ENCODE data around the gene DPP7. TPM values are rescaled to one million over a fixed set of nuclear protein-coding genes. Genes with fewer than 3 reads are reported as not detected.

Gene DPP7
- total and polyA plus RNA-seq, 2 experiments from 2014 or later: 19.7 to 26.8 TPM

- no peak overlapping the region for H2AFZ ChIP-seq
- no peak overlapping the region for H3K27ac ChIP-seq (ENCODE audit: low read depth)
- H4K20me1 ChIP-seq (replicated peaks; ENCODE audit: insufficient read depth): no peaks in the 10 kb centered on the region; the same call in 1 of the 2 replicates
- ATAC-seq (no peak), DNase-seq (ENCODE audit: low spot score) (no peak)
- no peaks in the 10 kb centered on the region for H3K79me2 ChIP-seq (replicated peaks; ENCODE audit: insufficient read depth)
- H3K4me1 ChIP-seq (ENCODE audit: insufficient read depth): no peaks in the 10 kb centered on the region
- H3K9me2 ChIP-seq (ENCODE audit: insufficient read depth): no peaks in the 10 kb centered on the region
- H3K4me1 Mint-ChIP-seq: no peaks in the 10 kb centered on the region; the same call in 2 of the 3 replicates
- peaks cover 10% of the 10 kb centered on the region; the same call in 2 of the 3 replicates for H3K36me3 Mint-ChIP-seq (ENCODE audit: low read depth)
- no peak overlapping the region for H3K4me2 ChIP-seq
- H3K27ac Mint-ChIP-seq: no peak overlapping the region
- no peaks in the 10 kb centered on the region for H3K36me3 ChIP-seq (ENCODE audit: insufficient read depth)
- H3K27me3 ChIP-seq (ENCODE audit: insufficient read depth): peaks cover 11% of the 10 kb centered on the region
- TF ChIP-seq JUNB (IDR thresholded peaks at IDR 0.05; ENCODE audit: unreplicated experiment) (no peak), ZNF462 (CRISPR knock-in tag; IDR thresholded peaks at IDR 0.05) (no peak), REST (IDR thresholded peaks at IDR 0.05; ENCODE audit: unreplicated experiment) (no peak), NANOG (IDR thresholded peaks at IDR 0.05; ENCODE audit: borderline replicate concordance) (no peak), STAT1 (IDR thresholded peaks at IDR 0.05; ENCODE audit: unreplicated experiment) (no peak), CTCF (conservative IDR thresholded peaks at IDR 0.05; ENCODE audit: low read depth in 2 of 2) (no peak), EZH2 (IDR thresholded peaks at IDR 0.05; ENCODE audit: low read depth, unreplicated experiment) (no peak), POLR2AphosphoS5 (IDR thresholded peaks at IDR 0.05; ENCODE audit: low read depth) (no peak), EZH2phosphoT487 (IDR thresholded peaks at IDR 0.05; ENCODE audit: unreplicated experiment) (no peak), ETS1 (IDR thresholded peaks at IDR 0.05) (no peak), ZNF114 (CRISPR knock-in tag; IDR thresholded peaks at IDR 0.05) (no peak), CREB1 (CRISPR knock-in tag; IDR thresholded peaks at IDR 0.05; ENCODE audit: low read depth) (no peak), ZNF331 (CRISPR knock-in tag; IDR thresholded peaks at IDR 0.05; ENCODE audit: low read depth) (no peak)
- peaks cover 1% of the 10 kb centered on the region; the same call in 1 of the 2 replicates for H3F3A ChIP-seq (replicated peaks; ENCODE audit: low read depth)
- H3K27me3 Mint-ChIP-seq (ENCODE audit: insufficient read depth, low read depth, poor library complexity): peaks cover 10% of the 10 kb centered on the region
- H3K9me3 Mint-ChIP-seq: no peaks in the 10 kb centered on the region; the same call in 2 of the 3 replicates
- no peak overlapping the region for H3K4me3 Mint-ChIP-seq
- H3K4me3 ChIP-seq: no peak overlapping the region
These were observed 5.8 kb downstream of the DPP7 start for GRCh38 chr9:137108608-137109249.
